Measurements from ENCODE around the gene CLEC16A.

The CLEC16A gene

GRCh38 chr16:11057711-11058345 is 113.5 kb downstream of the CLEC16A start:
- Mint-ChIP-seq H3K4me1 (ENCODE audit: low read depth in 2 of 2) (peaks cover 13 to 15% of the 10 kb centered on the region in 2 donors), H3K4me3 (no peak overlapping the region), H3K27me3 (no peaks in the 10 kb centered on the region), H3K9me3 (no peaks in the 10 kb centered on the region), H3K27ac (peak overlapping the region in 1 of 2 donors; percentile 44), H3K36me3 (ENCODE audit: insufficient read depth) (peaks cover 7% of the 10 kb centered on the region)
- ATAC-seq (replicated peaks) (no peak), DNase-seq (no peak)

DNA sequence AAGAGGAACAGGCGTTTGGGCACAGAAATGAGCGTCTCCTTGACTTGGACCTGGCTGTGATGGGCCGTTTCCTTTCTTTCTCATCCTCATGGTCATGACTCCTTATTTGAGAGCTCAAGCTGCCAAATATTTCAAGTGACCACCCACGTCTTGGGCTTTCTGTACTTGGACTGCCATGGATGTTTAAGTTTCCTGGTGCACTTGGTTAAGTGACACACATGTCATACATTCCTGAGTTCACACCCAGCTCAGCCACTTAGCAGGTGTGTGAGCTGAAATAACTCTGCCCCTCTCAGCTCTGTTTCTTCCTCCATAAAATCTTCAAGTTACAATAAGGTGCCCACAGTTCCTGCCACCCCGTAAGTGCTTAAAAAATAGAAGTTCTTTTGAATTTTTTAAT is 114.5 kb downstream of the CLEC16A start:
- no peaks in the 10 kb centered on the region for H3K9me3 Mint-ChIP-seq
- H3K36me3 Mint-ChIP-seq (ENCODE audit: insufficient read depth) = peaks cover 7% of the 10 kb centered on the region
- no peak overlapping the region for H3K27ac Mint-ChIP-seq
- no peaks in the 10 kb centered on the region for H3K27me3 Mint-ChIP-seq
- ATAC-seq (replicated peaks) = no peak
- DNase-seq = no peak
- H3K4me1 Mint-ChIP-seq (ENCODE audit: low read depth in 2 of 2) = peaks cover 9 to 11% of the 10 kb centered on the region in 2 donors
- H3K4me3 Mint-ChIP-seq = no peak overlapping the region

DNA sequence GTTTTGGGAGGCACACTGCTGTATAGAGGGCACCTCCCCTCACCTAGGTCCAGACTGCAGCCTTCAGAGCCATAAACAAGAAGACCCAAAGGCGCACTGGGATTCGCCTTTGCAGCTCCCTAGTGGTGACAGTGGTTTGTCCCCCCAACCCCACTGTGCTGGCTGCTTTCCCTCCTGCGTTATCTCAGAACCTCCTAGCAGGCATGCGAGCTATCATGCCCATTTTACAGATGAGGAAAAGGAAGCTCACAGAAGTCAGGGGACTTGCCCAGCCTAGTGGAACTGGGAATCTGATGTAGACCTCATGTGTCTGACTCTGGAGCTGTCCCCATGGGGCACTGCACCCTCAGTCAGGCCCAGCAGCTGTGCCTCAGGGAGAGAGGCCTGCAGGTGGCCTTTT is 115.2 kb downstream of the CLEC16A start:
- DNase-seq (no peak), ATAC-seq (replicated peaks) (no peak)
- Mint-ChIP-seq H3K4me3 (no peak overlapping the region), H3K4me1 (ENCODE audit: low read depth in 2 of 2) (peaks cover 9 to 11% of the 10 kb centered on the region in 2 donors), H3K27ac (no peak overlapping the region), H3K36me3 (ENCODE audit: insufficient read depth) (peaks cover 7% of the 10 kb centered on the region), H3K9me3 (no peaks in the 10 kb centered on the region), H3K27me3 (no peaks in the 10 kb centered on the region)

DNA sequence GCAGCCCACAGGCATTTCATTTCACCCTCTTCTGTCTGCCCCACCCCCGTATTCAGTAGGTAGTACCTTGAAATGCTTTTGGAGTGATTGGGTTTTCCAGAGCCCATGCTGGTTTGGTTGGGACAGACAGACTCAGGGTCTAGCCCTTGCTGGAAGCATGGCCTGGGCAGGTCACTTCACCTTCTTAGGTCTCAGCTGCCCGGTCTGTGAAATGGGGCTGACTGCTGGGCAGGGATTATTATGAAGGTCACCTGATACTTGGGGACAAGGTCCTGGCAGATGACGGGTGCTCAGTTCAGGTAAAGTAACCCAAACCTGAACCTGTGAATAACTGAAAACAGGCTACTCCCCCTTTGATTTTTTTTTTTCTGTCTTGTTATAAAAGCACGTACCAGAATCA is 116.0 kb downstream of the CLEC16A start:
- H3K36me3 Mint-ChIP-seq (ENCODE audit: insufficient read depth) = peaks cover 7% of the 10 kb centered on the region

GRCh38 chr16:11060842-11061241 is 116.5 kb downstream of the CLEC16A start:
- Mint-ChIP-seq H3K36me3 (ENCODE audit: insufficient read depth) (peaks cover 3% of the 10 kb centered on the region), H3K27me3 (no peaks in the 10 kb centered on the region), H3K27ac (peak overlapping the region in 1 of 2 donors; percentile 38)

More for the DNA sequence above, 116.0 kb downstream of the CLEC16A start:
- ATAC-seq (replicated peaks) (no peak), DNase-seq (no peak)
- no peak overlapping the region for H3K4me3 Mint-ChIP-seq
- no peaks in the 10 kb centered on the region for H3K9me3 Mint-ChIP-seq
- no peaks in the 10 kb centered on the region for H3K27me3 Mint-ChIP-seq
- H3K27ac Mint-ChIP-seq = peak overlapping the region in 1 of 2 donors; percentile 38
- H3K4me1 Mint-ChIP-seq (ENCODE audit: low read depth in 2 of 2) = peaks cover 7 to 9% of the 10 kb centered on the region in 2 donors

DNA sequence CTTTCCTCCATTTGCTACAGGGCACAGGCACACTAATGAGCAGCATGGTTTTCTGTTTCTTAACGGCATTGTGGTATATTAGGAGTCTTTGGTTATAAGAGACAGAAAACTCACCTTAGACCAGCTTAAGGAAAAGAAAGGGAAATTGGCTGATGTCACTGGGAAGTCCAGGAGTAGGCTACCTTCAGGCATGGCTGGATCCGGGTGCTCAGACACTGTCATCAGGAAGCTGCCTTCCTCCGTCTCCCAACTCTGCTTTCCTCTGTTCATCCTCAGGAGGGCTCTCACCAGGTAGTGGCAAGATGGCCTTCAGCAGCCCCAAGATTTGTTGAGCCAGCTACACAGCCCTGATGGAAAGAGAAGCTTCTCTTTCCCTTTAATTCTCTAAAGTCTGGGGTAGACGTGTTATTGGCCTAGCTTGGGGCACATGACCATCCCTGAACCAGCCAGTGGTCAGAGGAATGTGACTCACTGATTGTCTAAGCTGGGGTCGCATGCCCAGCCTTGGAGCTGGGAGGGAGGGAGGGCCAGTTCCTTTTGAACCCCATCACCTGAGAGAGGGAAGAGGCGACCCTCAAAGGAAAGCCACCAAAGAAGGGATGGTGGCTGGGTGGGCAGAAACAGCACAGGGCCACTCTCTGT is 117.4 kb downstream of the CLEC16A start:
- Mint-ChIP-seq H3K27ac (no peak overlapping the region), H3K36me3 (ENCODE audit: insufficient read depth) (peaks cover 3% of the 10 kb centered on the region), H3K27me3 (no peaks in the 10 kb centered on the region), H3K4me1 (ENCODE audit: low read depth in 2 of 2) (peaks cover under 1% of the 10 kb centered on the region in 2 donors), H3K4me3 (no peak overlapping the region), H3K9me3 (no peaks in the 10 kb centered on the region)
- DNase-seq (no peak), ATAC-seq (replicated peaks) (no peak)

More at GRCh38 chr16:11060842-11061241, 116.5 kb downstream of the CLEC16A start:
- Mint-ChIP-seq H3K4me3 (no peak overlapping the region), H3K9me3 (no peaks in the 10 kb centered on the region), H3K4me1 (ENCODE audit: low read depth in 2 of 2) (peaks cover 6 to 9% of the 10 kb centered on the region in 2 donors)
- ATAC-seq (replicated peaks) (no peak), DNase-seq (no peak)

DNA sequence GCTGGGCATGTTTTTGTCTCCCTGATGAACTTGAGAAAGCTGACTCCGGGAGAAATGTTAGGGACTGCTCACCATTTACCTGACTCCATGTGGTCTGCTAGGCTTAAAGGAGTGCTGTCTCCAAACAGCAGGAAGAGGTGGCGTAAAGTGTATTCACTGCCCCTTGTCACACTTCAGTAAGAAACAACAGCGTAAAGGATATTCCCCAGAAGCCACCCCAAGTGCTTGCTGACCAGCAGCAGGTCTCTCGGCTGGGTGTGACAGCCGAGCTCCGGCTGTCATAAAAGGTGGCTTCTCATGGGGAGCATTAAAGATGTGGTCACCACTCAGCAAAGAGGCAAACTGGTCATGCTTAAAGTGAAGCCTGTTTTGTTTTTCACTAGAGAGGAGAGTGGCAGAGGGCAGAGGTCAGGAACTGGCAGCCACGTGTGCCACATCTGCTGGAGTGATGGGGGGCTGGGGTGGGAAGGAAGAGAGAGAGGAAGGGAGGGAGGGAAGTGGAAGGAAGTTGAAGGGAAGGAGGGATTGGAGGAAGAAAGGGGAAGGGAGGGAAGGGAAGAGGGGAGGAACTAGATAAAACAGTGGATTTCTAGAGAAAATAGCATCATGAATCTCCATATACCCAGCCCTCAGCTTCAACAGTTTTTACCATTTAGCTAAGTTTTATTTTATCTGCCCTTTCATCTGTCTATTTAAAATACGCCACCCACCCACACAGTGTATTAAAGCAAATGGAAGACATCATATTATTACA is 119.3 kb downstream of the CLEC16A start:
- Mint-ChIP-seq H3K36me3 (ENCODE audit: insufficient read depth) (peaks cover 3% of the 10 kb centered on the region), H3K27ac (peak overlapping the region; percentile 32 to 62), H3K4me1 (ENCODE audit: low read depth in 2 of 2) (no peaks in the 10 kb centered on the region), H3K4me3 (no peak overlapping the region), H3K27me3 (no peaks in the 10 kb centered on the region), H3K9me3 (no peaks in the 10 kb centered on the region)
- DNase-seq (no peak), ATAC-seq (replicated peaks) (no peak)

DNA sequence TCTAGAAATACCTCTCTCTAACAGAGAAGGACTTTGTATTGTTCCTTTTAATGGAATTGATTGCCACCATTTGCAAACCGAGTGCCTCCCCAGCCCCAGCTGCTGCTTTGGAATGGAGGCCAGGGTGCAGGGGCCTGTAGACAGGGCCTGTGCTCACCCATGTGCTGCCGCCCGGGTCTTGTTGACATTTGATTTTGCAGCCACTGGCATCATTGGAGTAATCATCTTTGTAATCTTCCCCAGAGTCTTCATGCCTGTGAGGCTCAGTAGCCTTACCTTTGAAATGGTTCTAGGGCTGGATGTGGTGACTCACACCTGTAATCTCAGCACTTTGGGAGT is 119.8 kb downstream of the CLEC16A start:
- Mint-ChIP-seq H3K9me3 (no peaks in the 10 kb centered on the region), H3K4me1 (ENCODE audit: low read depth in 2 of 2) (no peaks in the 10 kb centered on the region), H3K27me3 (no peaks in the 10 kb centered on the region), H3K36me3 (ENCODE audit: insufficient read depth) (peaks cover 3% of the 10 kb centered on the region), H3K4me3 (no peak overlapping the region), H3K27ac (peak overlapping the region; percentile 32 to 62)
- DNase-seq = no peak
- ATAC-seq (replicated peaks) = no peak

DNA sequence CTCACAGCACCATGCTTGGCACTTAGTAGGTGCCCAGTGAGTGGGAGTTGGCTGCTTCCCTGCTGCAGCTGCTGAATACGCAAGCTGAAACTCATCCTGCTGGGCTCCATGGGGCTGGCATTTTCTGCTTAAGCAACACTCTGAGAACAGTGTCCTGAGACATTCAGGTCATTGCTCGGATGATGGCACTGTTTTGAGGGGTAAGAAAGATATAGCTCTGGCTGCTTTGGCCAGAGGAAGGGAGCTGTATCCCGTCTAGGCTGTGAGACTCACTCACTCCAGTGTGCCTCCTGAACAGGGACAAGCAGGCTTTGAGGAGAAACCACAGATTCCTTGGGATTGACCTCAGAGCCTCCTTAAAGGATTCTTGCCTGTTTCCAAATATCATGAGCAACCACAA is 120.5 kb downstream of the CLEC16A start:
- no peak for ATAC-seq (replicated peaks)
- H3K27me3 Mint-ChIP-seq = no peaks in the 10 kb centered on the region
- H3K4me3 Mint-ChIP-seq = no peak overlapping the region
- DNase-seq = no peak
- no peaks in the 10 kb centered on the region for H3K4me1 Mint-ChIP-seq (ENCODE audit: low read depth in 2 of 2)
- peak overlapping the region in 1 of 2 donors; percentile 9 for H3K27ac Mint-ChIP-seq
- H3K36me3 Mint-ChIP-seq (ENCODE audit: insufficient read depth) = peaks cover 3% of the 10 kb centered on the region
- no peaks in the 10 kb centered on the region for H3K9me3 Mint-ChIP-seq

GRCh38 chr16:11066261-11066870 is 122.0 kb downstream of the CLEC16A start:
- H3K4me1 Mint-ChIP-seq (ENCODE audit: low read depth in 2 of 2) = no peaks in the 10 kb centered on the region
- H3K36me3 Mint-ChIP-seq (ENCODE audit: insufficient read depth) = no peaks in the 10 kb centered on the region
- H3K9me3 Mint-ChIP-seq = no peaks in the 10 kb centered on the region
- ATAC-seq (replicated peaks) (no peak), DNase-seq (no peak)
- no peaks in the 10 kb centered on the region for H3K27me3 Mint-ChIP-seq
- H3K27ac Mint-ChIP-seq = peak overlapping the region; percentile 26 to 57
- no peak overlapping the region for H3K4me3 Mint-ChIP-seq

GRCh38 chr16:11067266-11067665 is 122.9 kb downstream of the CLEC16A start:
- no peaks in the 10 kb centered on the region for H3K36me3 Mint-ChIP-seq (ENCODE audit: insufficient read depth)
- no peak overlapping the region for H3K4me3 Mint-ChIP-seq
- ATAC-seq (replicated peaks) (no peak), DNase-seq (no peak)
- no peaks in the 10 kb centered on the region for H3K4me1 Mint-ChIP-seq (ENCODE audit: low read depth in 2 of 2)
- no peaks in the 10 kb centered on the region for H3K27me3 Mint-ChIP-seq
- H3K27ac Mint-ChIP-seq = no peak overlapping the region
- no peaks in the 10 kb centered on the region for H3K9me3 Mint-ChIP-seq

GRCh38 chr16:11067697-11068141 is 123.4 kb downstream of the CLEC16A start:
- Mint-ChIP-seq H3K4me3 (no peak overlapping the region), H3K27ac (no peak overlapping the region), H3K9me3 (no peaks in the 10 kb centered on the region), H3K36me3 (ENCODE audit: insufficient read depth) (no peaks in the 10 kb centered on the region), H3K4me1 (ENCODE audit: low read depth in 2 of 2) (no peaks in the 10 kb centered on the region), H3K27me3 (no peaks in the 10 kb centered on the region)
- no peak for DNase-seq
- ATAC-seq (replicated peaks) = no peak

GRCh38 chr16:11071829-11072228 is 127.5 kb downstream of the CLEC16A start:
- DNase-seq (no peak), ATAC-seq (replicated peaks) (no peak)
- no peaks in the 10 kb centered on the region for H3K36me3 Mint-ChIP-seq (ENCODE audit: insufficient read depth)
- no peak overlapping the region for H3K4me3 Mint-ChIP-seq
- no peaks in the 10 kb centered on the region for H3K9me3 Mint-ChIP-seq
- no peaks in the 10 kb centered on the region for H3K27me3 Mint-ChIP-seq
- peaks cover 0 to 17% of the 10 kb centered on the region in 2 donors for H3K4me1 Mint-ChIP-seq (ENCODE audit: low read depth in 2 of 2)
- no peak overlapping the region for H3K27ac Mint-ChIP-seq

Measured in effector memory CD8-positive, alpha-beta T cell (primary cell).